Body of pancreas (tissue), 4 donors: Measurements from ENCODE around the gene IL24.

Source experiments
- CTCF ChIP-seq, 7 experiments: fragments of 450-650 bp in 4 of 7; fragments of 200-600 bp in 3 of 7; sonication (generic) in 3 of 7; IDR thresholded peaks; one replicate each; pipeline ENCODE4 v1.5.1; 2016 to 2019; ENCODE audit warnings: antibody characterized with exemption in 7 of 7
- POLR2A ChIP-seq, 3 donors: fragments of 450-650 bp; IDR thresholded peaks; one replicate each; pipeline ENCODE4 v1.6.1; 2016; ENCODE audit warnings: antibody characterized with exemption in 3 of 3, mild to moderate bottlenecking in 2 of 3

- TF ChIP-seq CTCF (IDR thresholded peaks at IDR 0.05) (peak; percentile 60 to 98 (median 84)), POLR2A (IDR thresholded peaks at IDR 0.05) (no peak)
Measured at GRCh38 chr1:206935491-206936067, 38.3 kb downstream of the IL24 start.
